Measurements from ENCODE around the gene CYB561D1. TPM values are rescaled to one million over a fixed set of nuclear protein-coding genes. Genes with fewer than 3 reads are reported as not detected.

The CYB561D1 gene
- total and polyA plus RNA-seq, 2 of the 13 experiments (the other 11 are each of a cell fraction or from before 2014, with no cell fraction given), result 3.9 to 4.1 TPM

DNA sequence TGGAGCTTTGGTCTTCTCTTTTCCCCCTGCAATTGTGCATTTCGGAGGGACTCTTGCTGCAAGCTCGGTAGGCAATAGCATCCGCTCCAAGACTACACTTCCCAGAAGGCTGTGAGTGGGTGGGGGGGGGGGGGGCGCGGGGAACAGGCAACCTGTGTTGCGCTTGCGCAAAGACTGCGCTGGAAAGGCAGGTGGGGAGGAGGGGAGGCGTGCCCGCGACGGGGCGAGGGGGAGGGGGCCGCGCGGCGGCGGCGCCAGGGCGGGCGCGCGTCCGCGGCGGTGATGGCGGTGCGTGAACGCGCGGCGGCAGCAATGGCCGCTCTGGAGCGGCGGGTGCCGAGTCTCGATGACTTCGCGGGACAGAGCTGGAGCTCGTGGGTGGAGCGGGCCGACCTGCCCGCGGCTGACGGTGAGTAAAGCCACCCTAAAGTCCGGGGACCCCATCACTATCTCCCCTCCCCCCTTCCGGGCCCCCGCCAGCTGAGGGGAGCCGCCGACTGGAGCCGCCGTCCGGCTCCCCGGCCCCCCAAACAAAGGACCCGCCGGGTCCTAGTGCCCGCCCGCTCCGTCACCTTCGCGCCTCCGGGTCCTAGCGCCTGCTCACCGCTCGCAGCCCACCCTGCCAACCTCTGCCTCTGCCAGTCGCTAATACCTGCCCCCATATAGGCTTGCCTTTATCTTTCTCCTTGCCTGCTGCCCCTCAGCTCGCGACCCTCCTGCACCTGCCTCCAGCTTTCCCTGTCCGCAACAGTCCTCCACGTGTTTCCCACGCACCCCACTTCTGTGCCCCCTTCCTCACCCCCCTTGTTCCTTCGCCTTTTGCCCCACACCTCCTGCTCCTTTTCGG, 10.0 kb upstream of the CYB561D1 start, which contains the start of gene ATXN7L2 (continued):
- TF ChIP-seq, protein P1, sequence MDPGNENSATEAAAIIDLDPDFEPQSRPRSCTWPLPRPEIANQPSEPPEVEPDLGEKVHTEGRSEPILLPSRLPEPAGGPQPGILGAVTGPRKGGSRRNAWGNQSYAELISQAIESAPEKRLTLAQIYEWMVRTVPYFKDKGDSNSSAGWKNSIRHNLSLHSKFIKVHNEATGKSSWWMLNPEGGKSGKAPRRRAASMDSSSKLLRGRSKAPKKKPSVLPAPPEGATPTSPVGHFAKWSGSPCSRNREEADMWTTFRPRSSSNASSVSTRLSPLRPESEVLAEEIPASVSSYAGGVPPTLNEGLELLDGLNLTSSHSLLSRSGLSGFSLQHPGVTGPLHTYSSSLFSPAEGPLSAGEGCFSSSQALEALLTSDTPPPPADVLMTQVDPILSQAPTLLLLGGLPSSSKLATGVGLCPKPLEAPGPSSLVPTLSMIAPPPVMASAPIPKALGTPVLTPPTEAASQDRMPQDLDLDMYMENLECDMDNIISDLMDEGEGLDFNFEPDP (CRISPR knock-in tag; conservative IDR thresholded peaks at IDR 0.05), result 0 out of 2 replicates have a peak, but pooled peaks have one; percentile 74
- TF ChIP-seq, protein P2, sequence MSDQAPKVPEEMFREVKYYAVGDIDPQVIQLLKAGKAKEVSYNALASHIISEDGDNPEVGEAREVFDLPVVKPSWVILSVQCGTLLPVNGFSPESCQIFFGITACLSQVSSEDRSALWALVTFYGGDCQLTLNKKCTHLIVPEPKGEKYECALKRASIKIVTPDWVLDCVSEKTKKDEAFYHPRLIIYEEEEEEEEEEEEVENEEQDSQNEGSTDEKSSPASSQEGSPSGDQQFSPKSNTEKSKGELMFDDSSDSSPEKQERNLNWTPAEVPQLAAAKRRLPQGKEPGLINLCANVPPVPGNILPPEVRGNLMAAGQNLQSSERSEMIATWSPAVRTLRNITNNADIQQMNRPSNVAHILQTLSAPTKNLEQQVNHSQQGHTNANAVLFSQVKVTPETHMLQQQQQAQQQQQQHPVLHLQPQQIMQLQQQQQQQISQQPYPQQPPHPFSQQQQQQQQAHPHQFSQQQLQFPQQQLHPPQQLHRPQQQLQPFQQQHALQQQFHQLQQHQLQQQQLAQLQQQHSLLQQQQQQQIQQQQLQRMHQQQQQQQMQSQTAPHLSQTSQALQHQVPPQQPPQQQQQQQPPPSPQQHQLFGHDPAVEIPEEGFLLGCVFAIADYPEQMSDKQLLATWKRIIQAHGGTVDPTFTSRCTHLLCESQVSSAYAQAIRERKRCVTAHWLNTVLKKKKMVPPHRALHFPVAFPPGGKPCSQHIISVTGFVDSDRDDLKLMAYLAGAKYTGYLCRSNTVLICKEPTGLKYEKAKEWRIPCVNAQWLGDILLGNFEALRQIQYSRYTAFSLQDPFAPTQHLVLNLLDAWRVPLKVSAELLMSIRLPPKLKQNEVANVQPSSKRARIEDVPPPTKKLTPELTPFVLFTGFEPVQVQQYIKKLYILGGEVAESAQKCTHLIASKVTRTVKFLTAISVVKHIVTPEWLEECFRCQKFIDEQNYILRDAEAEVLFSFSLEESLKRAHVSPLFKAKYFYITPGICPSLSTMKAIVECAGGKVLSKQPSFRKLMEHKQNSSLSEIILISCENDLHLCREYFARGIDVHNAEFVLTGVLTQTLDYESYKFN (CRISPR knock-in tag; conservative IDR thresholded peaks at IDR 0.05), result peak; percentile 27; the same call in 1 of the 2 replicates
- no peak for TF ChIP-seq ZKSCAN5 (CRISPR knock-in tag; IDR thresholded peaks at IDR 0.05)
- no peak for TF ChIP-seq STAT5B (CRISPR knock-in tag; IDR thresholded peaks at IDR 0.05)
- TF ChIP-seq HCFC1 (IDR thresholded peaks at IDR 0.05; ENCODE audit: low read depth, low read length), result peak; percentile 70
- peak; percentile 83; the same call in 1 of the 2 replicates for TF ChIP-seq ZIK1 (CRISPR knock-in tag; IDR thresholded peaks at IDR 0.05; ENCODE audit: borderline replicate concordance, low read depth)
- TF ChIP-seq PITX1 (CRISPR knock-in tag; IDR thresholded peaks at IDR 0.05), result 0 out of 2 replicates have a peak, but pooled peaks have one; percentile 55
- TF ChIP-seq ZNF746 (CRISPR knock-in tag; IDR thresholded peaks at IDR 0.05), result no peak
- TF ChIP-seq ZNF343 (CRISPR knock-in tag; IDR thresholded peaks at IDR 0.05), result 0 out of 2 replicates have a peak, but pooled peaks have one; percentile 21
- TF ChIP-seq ZNF777 (CRISPR knock-in tag; IDR thresholded peaks at IDR 0.05), result peak; percentile 43; the same call in 1 of the 2 replicates
- TF ChIP-seq, protein P3, sequence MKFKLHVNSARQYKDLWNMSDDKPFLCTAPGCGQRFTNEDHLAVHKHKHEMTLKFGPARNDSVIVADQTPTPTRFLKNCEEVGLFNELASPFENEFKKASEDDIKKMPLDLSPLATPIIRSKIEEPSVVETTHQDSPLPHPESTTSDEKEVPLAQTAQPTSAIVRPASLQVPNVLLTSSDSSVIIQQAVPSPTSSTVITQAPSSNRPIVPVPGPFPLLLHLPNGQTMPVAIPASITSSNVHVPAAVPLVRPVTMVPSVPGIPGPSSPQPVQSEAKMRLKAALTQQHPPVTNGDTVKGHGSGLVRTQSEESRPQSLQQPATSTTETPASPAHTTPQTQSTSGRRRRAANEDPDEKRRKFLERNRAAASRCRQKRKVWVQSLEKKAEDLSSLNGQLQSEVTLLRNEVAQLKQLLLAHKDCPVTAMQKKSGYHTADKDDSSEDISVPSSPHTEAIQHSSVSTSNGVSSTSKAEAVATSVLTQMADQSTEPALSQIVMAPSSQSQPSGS (CRISPR knock-in tag; IDR thresholded peaks at IDR 0.05), result 0 out of 2 replicates have a peak, but pooled peaks have one; percentile 33
- TF ChIP-seq, protein P4, sequence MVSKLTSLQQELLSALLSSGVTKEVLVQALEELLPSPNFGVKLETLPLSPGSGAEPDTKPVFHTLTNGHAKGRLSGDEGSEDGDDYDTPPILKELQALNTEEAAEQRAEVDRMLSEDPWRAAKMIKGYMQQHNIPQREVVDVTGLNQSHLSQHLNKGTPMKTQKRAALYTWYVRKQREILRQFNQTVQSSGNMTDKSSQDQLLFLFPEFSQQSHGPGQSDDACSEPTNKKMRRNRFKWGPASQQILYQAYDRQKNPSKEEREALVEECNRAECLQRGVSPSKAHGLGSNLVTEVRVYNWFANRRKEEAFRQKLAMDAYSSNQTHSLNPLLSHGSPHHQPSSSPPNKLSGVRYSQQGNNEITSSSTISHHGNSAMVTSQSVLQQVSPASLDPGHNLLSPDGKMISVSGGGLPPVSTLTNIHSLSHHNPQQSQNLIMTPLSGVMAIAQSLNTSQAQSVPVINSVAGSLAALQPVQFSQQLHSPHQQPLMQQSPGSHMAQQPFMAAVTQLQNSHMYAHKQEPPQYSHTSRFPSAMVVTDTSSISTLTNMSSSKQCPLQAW (CRISPR knock-in tag; IDR thresholded peaks at IDR 0.05), result peak; percentile 45; the same call in 1 of the 2 replicates
- TF ChIP-seq, protein P5, sequence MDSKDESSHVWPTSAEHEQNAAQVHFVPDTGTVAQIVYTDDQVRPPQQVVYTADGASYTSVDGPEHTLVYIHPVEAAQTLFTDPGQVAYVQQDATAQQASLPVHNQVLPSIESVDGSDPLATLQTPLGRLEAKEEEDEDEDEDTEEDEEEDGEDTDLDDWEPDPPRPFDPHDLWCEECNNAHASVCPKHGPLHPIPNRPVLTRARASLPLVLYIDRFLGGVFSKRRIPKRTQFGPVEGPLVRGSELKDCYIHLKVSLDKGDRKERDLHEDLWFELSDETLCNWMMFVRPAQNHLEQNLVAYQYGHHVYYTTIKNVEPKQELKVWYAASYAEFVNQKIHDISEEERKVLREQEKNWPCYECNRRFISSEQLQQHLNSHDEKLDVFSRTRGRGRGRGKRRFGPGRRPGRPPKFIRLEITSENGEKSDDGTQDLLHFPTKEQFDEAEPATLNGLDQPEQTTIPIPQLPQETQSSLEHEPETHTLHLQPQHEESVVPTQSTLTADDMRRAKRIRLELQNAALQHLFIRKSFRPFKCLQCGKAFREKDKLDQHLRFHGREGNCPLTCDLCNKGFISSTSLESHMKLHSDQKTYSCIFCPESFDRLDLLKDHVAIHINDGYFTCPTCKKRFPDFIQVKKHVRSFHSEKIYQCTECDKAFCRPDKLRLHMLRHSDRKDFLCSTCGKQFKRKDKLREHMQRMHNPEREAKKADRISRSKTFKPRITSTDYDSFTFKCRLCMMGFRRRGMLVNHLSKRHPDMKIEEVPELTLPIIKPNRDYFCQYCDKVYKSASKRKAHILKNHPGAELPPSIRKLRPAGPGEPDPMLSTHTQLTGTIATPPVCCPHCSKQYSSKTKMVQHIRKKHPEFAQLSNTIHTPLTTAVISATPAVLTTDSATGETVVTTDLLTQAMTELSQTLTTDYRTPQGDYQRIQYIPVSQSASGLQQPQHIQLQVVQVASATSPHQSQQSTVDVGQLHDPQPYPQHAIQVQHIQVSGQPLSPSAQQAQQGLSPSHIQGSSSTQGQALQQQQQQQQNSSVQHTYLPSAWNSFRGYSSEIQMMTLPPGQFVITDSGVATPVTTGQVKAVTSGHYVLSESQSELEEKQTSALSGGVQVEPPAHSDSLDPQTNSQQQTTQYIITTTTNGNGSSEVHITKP (CRISPR knock-in tag; IDR thresholded peaks at IDR 0.05; ENCODE audit: low read depth), result 0 out of 2 replicates have a peak, but pooled peaks have one; percentile 35
